Measurements from ENCODE around the gene ATP6V0E1.

ATP6V0E1 gene

GRCh38 chr5:172973127-172973916 lies 10.2 kb upstream of the ATP6V0E1 start:
- H3K4me1 Mint-ChIP-seq (ENCODE audit: low read depth), result no peaks in the 10 kb centered on the region
- H3K36me3 Mint-ChIP-seq, result peaks cover 2% of the 10 kb centered on the region
- H3K9me3 Mint-ChIP-seq (ENCODE audit: low read depth), result no peaks in the 10 kb centered on the region
- H3K4me3 Mint-ChIP-seq, result no peak overlapping the region
- peaks cover 1% of the 10 kb centered on the region for H3K27me3 Mint-ChIP-seq
- no peak overlapping the region for H3K27ac Mint-ChIP-seq

GRCh38 chr5:172973931-172974330 lies 9.6 kb upstream of the ATP6V0E1 start:
- H3K9me3 Mint-ChIP-seq (ENCODE audit: low read depth), result no peaks in the 10 kb centered on the region
- no peak overlapping the region for H3K27ac Mint-ChIP-seq
- no peaks in the 10 kb centered on the region for H3K4me1 Mint-ChIP-seq (ENCODE audit: low read depth)
- H3K4me3 Mint-ChIP-seq, result no peak overlapping the region
- H3K27me3 Mint-ChIP-seq, result peaks cover 1% of the 10 kb centered on the region
- peaks cover 2% of the 10 kb centered on the region for H3K36me3 Mint-ChIP-seq

GRCh38 chr5:172975289-172975688 lies 8.3 kb upstream of the ATP6V0E1 start:
- Mint-ChIP-seq H3K36me3 (no peaks in the 10 kb centered on the region), H3K27me3 (peaks cover 1% of the 10 kb centered on the region), H3K4me3 (no peak overlapping the region)

GRCh38 chr5:172979778-172980177 lies 3.8 kb upstream of the ATP6V0E1 start:
- Mint-ChIP-seq H3K27ac (no peak overlapping the region), H3K36me3 (no peaks in the 10 kb centered on the region), H3K4me3 (no peak overlapping the region), H3K9me3 (ENCODE audit: low read depth) (no peaks in the 10 kb centered on the region), H3K4me1 (ENCODE audit: low read depth) (peaks cover 4% of the 10 kb centered on the region), H3K27me3 (no peaks in the 10 kb centered on the region)

More at GRCh38 chr5:172975289-172975688, 8.3 kb upstream of the ATP6V0E1 start:
- no peak overlapping the region for H3K27ac Mint-ChIP-seq
- no peaks in the 10 kb centered on the region for H3K4me1 Mint-ChIP-seq (ENCODE audit: low read depth)
- no peaks in the 10 kb centered on the region for H3K9me3 Mint-ChIP-seq (ENCODE audit: low read depth)

- no peaks in the 10 kb centered on the region for H3K9me3 Mint-ChIP-seq (ENCODE audit: low read depth)
- no peaks in the 10 kb centered on the region for H3K27me3 Mint-ChIP-seq
- peak overlapping the region; percentile 34 for H3K27ac Mint-ChIP-seq
- H3K4me1 Mint-ChIP-seq (ENCODE audit: low read depth), result peaks cover 19% of the 10 kb centered on the region
- H3K36me3 Mint-ChIP-seq, result no peaks in the 10 kb centered on the region
- H3K4me3 Mint-ChIP-seq, result no peak overlapping the region
Measured at GRCh38 chr5:172981931-172982330, 1.6 kb upstream of the ATP6V0E1 start.

- no peaks in the 10 kb centered on the region for H3K9me3 Mint-ChIP-seq (ENCODE audit: low read depth)
- H3K4me1 Mint-ChIP-seq (ENCODE audit: low read depth), result peaks cover 35% of the 10 kb centered on the region
- no peaks in the 10 kb centered on the region for H3K36me3 Mint-ChIP-seq
- peak overlapping the region; percentile 98 for H3K4me3 Mint-ChIP-seq
- peak overlapping the region; percentile 98 for H3K27ac Mint-ChIP-seq
- H3K27me3 Mint-ChIP-seq, result no peaks in the 10 kb centered on the region
Measured at GRCh38 chr5:172984244-172984953, 828 bp downstream of the ATP6V0E1 start.

GRCh38 chr5:172985596-172985995 lies 2.0 kb downstream of the ATP6V0E1 start:
- Mint-ChIP-seq H3K27me3 (no peaks in the 10 kb centered on the region), H3K9me3 (ENCODE audit: low read depth) (no peaks in the 10 kb centered on the region), H3K4me1 (ENCODE audit: low read depth) (peaks cover 39% of the 10 kb centered on the region), H3K27ac (peak overlapping the region; percentile 18), H3K4me3 (peak overlapping the region; percentile 87), H3K36me3 (no peaks in the 10 kb centered on the region)

GRCh38 chr5:172988276-172988675 lies 4.7 kb downstream of the ATP6V0E1 start:
- H3K27ac Mint-ChIP-seq, result no peak overlapping the region
- H3K27me3 Mint-ChIP-seq, result no peaks in the 10 kb centered on the region
- peaks cover 2% of the 10 kb centered on the region for H3K36me3 Mint-ChIP-seq

DNA sequence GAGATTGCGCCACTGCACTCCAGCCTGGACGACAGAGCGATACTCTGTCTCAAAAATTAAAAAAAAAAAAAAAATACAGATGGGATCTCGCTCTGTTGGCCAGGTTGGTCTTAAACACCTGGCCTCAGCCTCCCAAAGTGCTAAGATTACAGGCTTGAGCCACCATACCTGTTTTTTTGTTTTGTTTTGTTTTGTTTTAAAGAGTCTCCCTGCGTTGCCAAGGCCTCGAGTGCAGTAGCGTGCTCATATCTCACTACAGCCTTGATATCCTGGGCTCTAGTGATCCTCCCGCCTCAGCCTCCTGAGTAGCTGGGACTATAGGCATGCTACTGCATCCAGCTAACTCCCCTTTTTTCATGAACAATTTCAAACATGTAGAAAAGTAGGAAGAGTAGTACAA lies 7.2 kb downstream of the ATP6V0E1 start:
- Mint-ChIP-seq H3K36me3 (peaks cover 5% of the 10 kb centered on the region), H3K9me3 (ENCODE audit: low read depth) (no peaks in the 10 kb centered on the region), H3K27me3 (no peaks in the 10 kb centered on the region), H3K4me1 (ENCODE audit: low read depth) (peaks cover 55% of the 10 kb centered on the region), H3K4me3 (no peak overlapping the region), H3K27ac (peak overlapping the region; percentile 10)

More at GRCh38 chr5:172988276-172988675, 4.7 kb downstream of the ATP6V0E1 start:
- Mint-ChIP-seq H3K4me1 (ENCODE audit: low read depth) (peaks cover 56% of the 10 kb centered on the region), H3K9me3 (ENCODE audit: low read depth) (no peaks in the 10 kb centered on the region), H3K4me3 (no peak overlapping the region)

DNA sequence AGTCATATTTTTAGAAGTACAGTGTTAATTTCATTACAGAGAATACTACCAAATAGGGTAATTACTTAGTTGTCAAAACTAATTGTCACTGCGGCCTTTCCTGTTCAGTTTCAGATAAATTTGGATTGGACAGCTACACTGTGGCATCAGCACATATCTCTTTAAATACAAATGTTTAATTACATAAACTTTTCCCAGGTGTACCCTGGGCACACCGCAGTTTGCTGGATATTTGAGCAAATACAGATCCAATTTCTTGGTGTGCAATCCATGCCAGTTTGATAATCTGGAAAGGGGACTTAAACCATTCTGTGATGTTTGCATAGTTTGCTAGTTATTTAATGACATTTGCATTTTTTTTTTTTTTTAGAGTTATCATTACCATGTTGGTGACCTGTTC lies 10.8 kb downstream of the ATP6V0E1 start:
- Mint-ChIP-seq H3K4me1 (ENCODE audit: low read depth) (peaks cover 55% of the 10 kb centered on the region), H3K36me3 (peaks cover 5% of the 10 kb centered on the region), H3K4me3 (no peak overlapping the region), H3K9me3 (ENCODE audit: low read depth) (no peaks in the 10 kb centered on the region), H3K27me3 (no peaks in the 10 kb centered on the region), H3K27ac (peak overlapping the region; percentile 69)

DNA sequence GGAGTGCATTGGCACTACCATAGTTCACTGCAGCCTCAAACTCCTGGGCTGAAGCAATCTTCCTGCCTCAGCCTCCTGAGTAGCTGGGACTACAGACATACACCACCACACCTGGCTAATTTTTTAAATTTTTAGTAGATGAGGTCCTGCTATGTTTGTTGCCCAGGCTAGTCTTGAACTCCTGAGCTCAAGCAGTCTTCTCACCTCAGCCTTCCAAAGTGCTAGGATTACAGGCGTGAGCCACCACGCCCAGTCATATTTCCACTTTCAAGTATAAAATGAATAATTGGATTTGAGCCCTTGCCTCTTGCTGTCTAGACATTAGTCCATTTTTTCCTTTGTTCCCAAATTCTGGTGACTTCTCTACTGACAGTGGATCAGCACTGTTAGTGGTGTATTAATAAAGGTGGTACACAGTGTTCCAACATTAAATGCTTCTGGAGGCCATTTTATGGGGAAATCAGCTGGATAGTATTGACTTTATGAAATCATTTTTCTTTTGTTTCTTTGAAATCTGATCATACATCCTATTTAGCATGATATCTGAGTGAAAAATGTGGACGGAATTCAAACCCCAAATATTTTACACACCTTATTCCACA lies 15.9 kb downstream of the ATP6V0E1 start:
- H3K36me3 Mint-ChIP-seq, result peaks cover 3% of the 10 kb centered on the region
- H3K27me3 Mint-ChIP-seq, result no peaks in the 10 kb centered on the region
- H3K27ac Mint-ChIP-seq, result peak overlapping the region; percentile 66
- H3K4me1 Mint-ChIP-seq (ENCODE audit: low read depth), result peaks cover 75% of the 10 kb centered on the region
- no peaks in the 10 kb centered on the region for H3K9me3 Mint-ChIP-seq (ENCODE audit: low read depth)
- no peak overlapping the region for H3K4me3 Mint-ChIP-seq

- Mint-ChIP-seq H3K4me1 (ENCODE audit: low read depth) (peaks cover 80% of the 10 kb centered on the region), H3K36me3 (peaks cover 3% of the 10 kb centered on the region), H3K9me3 (ENCODE audit: low read depth) (no peaks in the 10 kb centered on the region), H3K4me3 (peak overlapping the region; percentile 6), H3K27ac (no peak overlapping the region), H3K27me3 (no peaks in the 10 kb centered on the region)
Measured at GRCh38 chr5:172999974-173000373, 16.4 kb downstream of the ATP6V0E1 start.

DNA sequence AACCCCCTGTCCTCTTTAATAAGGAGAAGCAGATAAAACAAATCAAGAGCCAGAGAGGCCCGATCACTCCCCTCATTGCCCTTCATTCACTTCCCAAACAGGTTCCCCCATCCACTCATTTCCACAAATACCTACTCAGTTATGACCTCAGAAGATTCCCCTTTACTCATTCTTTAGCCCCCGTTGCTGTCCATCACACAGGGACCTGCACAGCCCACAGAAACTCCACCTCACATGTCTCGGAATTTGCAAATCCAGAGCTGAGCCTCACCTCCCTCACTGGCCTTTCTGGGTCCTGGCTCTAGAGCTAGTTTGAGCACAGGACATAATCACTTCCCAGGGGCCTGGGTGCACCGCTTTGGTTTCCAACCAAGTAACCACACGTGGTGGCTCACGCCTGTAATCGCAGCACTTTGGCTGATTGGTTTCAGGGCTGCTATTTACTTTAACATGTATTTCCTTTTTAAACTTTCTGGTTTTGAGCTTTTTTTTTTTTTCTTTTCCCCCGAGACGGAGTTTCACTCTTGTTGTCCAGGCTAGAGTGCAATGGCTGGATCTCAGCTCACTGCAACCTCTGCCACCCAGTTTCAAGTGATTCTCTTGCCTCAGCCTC lies 17.8 kb downstream of the ATP6V0E1 start:
- no peaks in the 10 kb centered on the region for H3K9me3 Mint-ChIP-seq (ENCODE audit: low read depth)
- H3K36me3 Mint-ChIP-seq, result peaks cover 3% of the 10 kb centered on the region
- peak overlapping the region; percentile 9 for H3K4me3 Mint-ChIP-seq
- no peaks in the 10 kb centered on the region for H3K27me3 Mint-ChIP-seq
- peak overlapping the region; percentile 62 for H3K27ac Mint-ChIP-seq
- H3K4me1 Mint-ChIP-seq (ENCODE audit: low read depth), result peaks cover 86% of the 10 kb centered on the region

GRCh38 chr5:173003360-173003759 lies 19.8 kb downstream of the ATP6V0E1 start:
- H3K4me3 Mint-ChIP-seq, result peak overlapping the region; percentile 14
- H3K27me3 Mint-ChIP-seq, result no peaks in the 10 kb centered on the region
- H3K4me1 Mint-ChIP-seq (ENCODE audit: low read depth), result peaks cover 85% of the 10 kb centered on the region
- H3K36me3 Mint-ChIP-seq, result peaks cover 3% of the 10 kb centered on the region
- peak overlapping the region; percentile 77 for H3K27ac Mint-ChIP-seq
- H3K9me3 Mint-ChIP-seq (ENCODE audit: low read depth), result no peaks in the 10 kb centered on the region

GRCh38 chr5:173004013-173004412 lies 20.4 kb downstream of the ATP6V0E1 start:
- Mint-ChIP-seq H3K4me1 (ENCODE audit: low read depth) (peaks cover 79% of the 10 kb centered on the region), H3K4me3 (no peak overlapping the region), H3K36me3 (peaks cover 3% of the 10 kb centered on the region), H3K27me3 (no peaks in the 10 kb centered on the region), H3K27ac (peak overlapping the region; percentile 77), H3K9me3 (ENCODE audit: low read depth) (no peaks in the 10 kb centered on the region)
